Left ventricle myocardium inferior (tissue), 1 donor: ENCODE results near the gene LIX1L. TPM values are rescaled to one million over a fixed set of nuclear protein-coding genes. Genes with fewer than 3 reads are reported as not detected.

Experiments used
- DNase-seq: peaks from one replicate; pipeline ENCODE4 v3.0.0-alpha.2; 2020
- H3K27ac ChIP-seq: fragments of 200-600 bp; replicated peaks from 2 replicates; pipeline ENCODE4 v1.8.0; 2021
- H3K27me3 ChIP-seq: fragments of 200-600 bp; 2 replicates; pipeline ENCODE4 v1.8.0; 2021; ENCODE audit warnings: low read depth
- H3K36me3 ChIP-seq: fragments of 200-600 bp; 2 replicates; pipeline ENCODE4 v1.8.0; 2021
- H3K4me1 ChIP-seq: fragments of 200-600 bp; 2 replicates; pipeline ENCODE4 v1.8.0; 2021
- H3K4me3 ChIP-seq: fragments of 200-600 bp; 2 replicates; pipeline ENCODE4 v1.8.0; 2021; ENCODE audit warnings: mild to moderate bottlenecking, moderate library complexity
- H3K9me3 ChIP-seq: fragments of 200-600 bp; replicated peaks from 2 replicates; pipeline ENCODE4 v1.8.0; 2021
- intact Hi-C: fragments of 100-400 bp; cut with micrococcal nuclease; formaldehyde crosslinking; loops from one replicate; pipeline ENCODE4 v1.11.0; 2022
- total RNA-seq: library from RNA; stranded (reverse); fragmentation: NEBNext Ultra II Directional; extraction: Animal tissue kit (Norgen Biotek cat#: 25700); gene quantifications from one replicate; pipeline ENCODE4 v1.2.1, GENCODE V29; 2021
- TF ChIP-seq, protein P1 (sequence below): fragments of 200-600 bp; IDR thresholded peaks from 2 replicates; pipeline ENCODE4 v1.8.0; 2021; ENCODE audit warnings: antibody characterized with exemption, mild to moderate bottlenecking, borderline replicate concordance
- donor health status: DM: no; HTN: yes; CAD: no; lungs with severe emphysema.

The LIX1L gene
- total RNA-seq, 1 donor from 2014 or later, result 23.0 TPM

DNA sequence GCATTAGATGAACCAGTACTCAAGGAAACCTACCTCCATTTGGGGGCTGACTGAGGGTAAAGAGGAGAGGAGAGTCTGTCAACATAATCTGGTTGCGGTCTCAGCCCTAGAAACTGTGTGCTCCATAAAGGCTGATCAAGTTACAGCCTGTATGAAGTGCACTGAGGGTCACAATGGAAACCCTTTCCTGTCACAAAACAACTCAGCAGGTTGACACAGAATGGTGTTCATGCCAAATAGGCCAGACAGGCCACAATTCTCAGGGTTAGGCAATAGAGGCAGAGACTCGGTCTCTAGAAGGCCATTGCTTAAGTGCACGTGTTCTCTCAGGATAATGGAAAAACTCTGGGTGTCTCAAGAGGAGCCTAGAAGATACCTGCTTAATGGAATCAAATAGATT lies 68.1 kb downstream of the LIX1L start:
- Histone ChIP-seq H3K27me3 (no peaks in the 10 kb centered on the region), H3K4me3 (no peak overlapping the region), H3K9me3 (no peaks in the 10 kb centered on the region), H3K4me1 (peaks cover 65% of the 10 kb centered on the region), H3K36me3 (no peaks in the 10 kb centered on the region), H3K27ac (peak overlapping the region; percentile 87)
- DNase-seq, result no peak
- intact Hi-C loops, result loop anchor here (10.0 kb wide), 1 partner anchor 125 kb away; no protein-coding TSS in a partner anchor
- TF ChIP-seq, protein P1, sequence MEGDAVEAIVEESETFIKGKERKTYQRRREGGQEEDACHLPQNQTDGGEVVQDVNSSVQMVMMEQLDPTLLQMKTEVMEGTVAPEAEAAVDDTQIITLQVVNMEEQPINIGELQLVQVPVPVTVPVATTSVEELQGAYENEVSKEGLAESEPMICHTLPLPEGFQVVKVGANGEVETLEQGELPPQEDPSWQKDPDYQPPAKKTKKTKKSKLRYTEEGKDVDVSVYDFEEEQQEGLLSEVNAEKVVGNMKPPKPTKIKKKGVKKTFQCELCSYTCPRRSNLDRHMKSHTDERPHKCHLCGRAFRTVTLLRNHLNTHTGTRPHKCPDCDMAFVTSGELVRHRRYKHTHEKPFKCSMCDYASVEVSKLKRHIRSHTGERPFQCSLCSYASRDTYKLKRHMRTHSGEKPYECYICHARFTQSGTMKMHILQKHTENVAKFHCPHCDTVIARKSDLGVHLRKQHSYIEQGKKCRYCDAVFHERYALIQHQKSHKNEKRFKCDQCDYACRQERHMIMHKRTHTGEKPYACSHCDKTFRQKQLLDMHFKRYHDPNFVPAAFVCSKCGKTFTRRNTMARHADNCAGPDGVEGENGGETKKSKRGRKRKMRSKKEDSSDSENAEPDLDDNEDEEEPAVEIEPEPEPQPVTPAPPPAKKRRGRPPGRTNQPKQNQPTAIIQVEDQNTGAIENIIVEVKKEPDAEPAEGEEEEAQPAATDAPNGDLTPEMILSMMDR, result no peak

GRCh38 chr1:145887631-145888030 lies 70.2 kb downstream of the LIX1L start:
- H3K4me3 ChIP-seq, result no peak overlapping the region
- TF ChIP-seq, protein P1, result no peak
- intact Hi-C loops, result no loop called here
- H3K9me3 ChIP-seq, result no peaks in the 10 kb centered on the region
- H3K36me3 ChIP-seq, result no peaks in the 10 kb centered on the region
- no peaks in the 10 kb centered on the region for H3K27me3 ChIP-seq
- DNase-seq, result no peak
- H3K27ac ChIP-seq, result no peak overlapping the region
- peaks cover 58% of the 10 kb centered on the region for H3K4me1 ChIP-seq

DNA sequence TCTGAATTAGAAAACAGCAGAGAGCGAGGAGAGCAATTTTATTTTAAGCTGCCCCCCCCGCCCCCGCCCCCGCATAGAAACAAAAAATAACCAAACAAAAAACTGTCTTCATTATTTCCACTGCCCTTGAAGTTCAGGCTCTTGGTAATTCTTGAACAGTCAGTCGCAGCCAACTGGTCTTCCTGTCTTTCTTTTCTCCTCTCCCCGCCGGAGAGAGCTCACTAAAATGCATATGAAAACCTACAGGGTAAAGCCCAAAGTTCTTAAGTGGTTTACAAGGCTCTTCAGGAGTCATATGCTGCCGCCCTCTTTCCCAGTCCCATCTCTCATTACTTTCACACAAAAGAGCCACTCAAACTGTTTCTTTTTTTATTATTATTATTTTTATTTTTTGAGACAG lies 71.0 kb downstream of the LIX1L start:
- Histone ChIP-seq H3K27ac (peak overlapping the region; percentile 68), H3K4me3 (peak overlapping the region; percentile 85), H3K27me3 (no peaks in the 10 kb centered on the region), H3K9me3 (no peaks in the 10 kb centered on the region), H3K36me3 (no peaks in the 10 kb centered on the region), H3K4me1 (peaks cover 49% of the 10 kb centered on the region)
- DNase-seq, result no peak
- intact Hi-C loops, result no loop called here
- TF ChIP-seq, protein P1, result no peak

DNA sequence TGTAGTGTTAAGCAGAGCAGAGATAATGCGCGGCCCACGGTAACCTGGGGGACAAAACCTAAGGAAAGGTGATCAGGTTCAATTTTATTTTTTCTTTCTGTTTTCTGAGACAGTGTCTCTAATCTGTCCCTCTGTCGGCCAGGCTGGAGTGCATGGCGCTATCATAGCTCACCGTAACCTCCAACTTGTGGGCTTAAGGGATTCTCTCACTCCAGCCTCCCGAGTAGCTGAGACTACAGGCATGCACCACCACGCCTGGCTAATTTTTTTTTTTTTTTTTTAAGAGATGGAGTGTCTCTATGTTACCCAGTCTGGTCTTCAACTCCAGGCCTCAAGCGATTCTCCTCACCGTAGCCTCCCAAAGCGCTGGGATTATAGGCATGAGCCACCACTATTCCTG lies 71.4 kb downstream of the LIX1L start:
- intact Hi-C loops, result no loop called here

GRCh38 chr1:145885738-145886287 lies 72.0 kb downstream of the LIX1L start, which contains the start of gene ANKRD35:
ANKRD35 (minus strand) TSS chr1:145885866; CDS start chr1:145885758, 108 bp downstream.
- no peaks in the 10 kb centered on the region for H3K27me3 ChIP-seq
- H3K27ac ChIP-seq, result peak within 1 kb of the TSS; percentile 68
- H3K36me3 ChIP-seq, result no peaks in the 10 kb centered on the region
- peaks cover 39% of the 10 kb centered on the region for H3K4me1 ChIP-seq
- intact Hi-C loops, result no loop called here
- peak; percentile 89 for DNase-seq
- peak within 1 kb of the TSS; percentile 85 for H3K4me3 ChIP-seq
- TF ChIP-seq, protein P1, result no peak
- no peaks in the 10 kb centered on the region for H3K9me3 ChIP-seq

More for the DNA sequence above, 71.4 kb downstream of the LIX1L start:
- Histone ChIP-seq H3K9me3 (no peaks in the 10 kb centered on the region), H3K4me3 (peak overlapping the region; percentile 85), H3K4me1 (peaks cover 45% of the 10 kb centered on the region), H3K27ac (peak overlapping the region; percentile 68), H3K27me3 (no peaks in the 10 kb centered on the region), H3K36me3 (no peaks in the 10 kb centered on the region)
- TF ChIP-seq, protein P1, result no peak
- DNase-seq, result no peak
